ENCODE measurements around the gene SEMA6B. TPM values are rescaled to one million over a fixed set of nuclear protein-coding genes. Genes with fewer than 3 reads are reported as not detected.
"Not testable (repeated sequence)": the region's sequence is repeated elsewhere in the genome, so short reads cannot be mapped to it uniquely, and the experiment has no call there.

Gene SEMA6B
- total and polyA plus RNA-seq, 7 donors, result 2.3 to 11.7 (median 7.1) TPM

DNA sequence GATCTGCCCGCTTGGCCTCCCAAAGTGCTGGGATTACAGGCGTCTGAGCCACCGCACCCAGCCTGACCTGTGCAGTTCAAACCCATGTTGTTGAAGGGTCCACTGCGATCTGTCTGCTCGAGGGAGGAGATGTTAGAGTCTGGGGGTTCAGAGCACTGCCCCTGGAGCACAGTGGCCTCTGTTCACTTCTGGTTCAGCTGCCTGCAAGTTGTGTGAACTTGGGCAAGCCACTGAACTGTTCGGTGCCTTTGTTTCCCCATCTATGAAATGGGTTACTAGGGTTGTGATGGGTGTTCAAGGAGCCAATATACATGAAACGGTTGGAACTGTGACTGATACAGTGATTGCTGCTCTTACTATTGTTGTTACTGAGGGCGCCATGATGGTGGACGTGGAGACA, 26.1 kb downstream of the SEMA6B start:
- peak overlapping the region; percentile 90 for H3K27ac ChIP-seq
- ATAC-seq, result no peak
- TF ChIP-seq, protein P1, sequence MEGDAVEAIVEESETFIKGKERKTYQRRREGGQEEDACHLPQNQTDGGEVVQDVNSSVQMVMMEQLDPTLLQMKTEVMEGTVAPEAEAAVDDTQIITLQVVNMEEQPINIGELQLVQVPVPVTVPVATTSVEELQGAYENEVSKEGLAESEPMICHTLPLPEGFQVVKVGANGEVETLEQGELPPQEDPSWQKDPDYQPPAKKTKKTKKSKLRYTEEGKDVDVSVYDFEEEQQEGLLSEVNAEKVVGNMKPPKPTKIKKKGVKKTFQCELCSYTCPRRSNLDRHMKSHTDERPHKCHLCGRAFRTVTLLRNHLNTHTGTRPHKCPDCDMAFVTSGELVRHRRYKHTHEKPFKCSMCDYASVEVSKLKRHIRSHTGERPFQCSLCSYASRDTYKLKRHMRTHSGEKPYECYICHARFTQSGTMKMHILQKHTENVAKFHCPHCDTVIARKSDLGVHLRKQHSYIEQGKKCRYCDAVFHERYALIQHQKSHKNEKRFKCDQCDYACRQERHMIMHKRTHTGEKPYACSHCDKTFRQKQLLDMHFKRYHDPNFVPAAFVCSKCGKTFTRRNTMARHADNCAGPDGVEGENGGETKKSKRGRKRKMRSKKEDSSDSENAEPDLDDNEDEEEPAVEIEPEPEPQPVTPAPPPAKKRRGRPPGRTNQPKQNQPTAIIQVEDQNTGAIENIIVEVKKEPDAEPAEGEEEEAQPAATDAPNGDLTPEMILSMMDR (IDR thresholded peaks at IDR 0.05), result no peak
- DNase-seq, result no peak
- no peaks in the 10 kb centered on the region for H3K27me3 ChIP-seq (ENCODE audit: insufficient read depth in 3 of 3, low read length in 2 of 3)
- intact Hi-C loops (cut with DNase I), result no loop called here
- WGBS, 3 donors, result 75 to 78% (median 76%) methylated on average over 9 of the region's 9 CpGs
- H3K4me1 ChIP-seq, result peaks cover 38% of the 10 kb centered on the region
- peak overlapping the region; percentile 66 for H3K4me3 ChIP-seq
- peaks cover 0 to 10% of the 10 kb centered on the region in 2 donors for H3K36me3 ChIP-seq (ENCODE audit: insufficient read depth in 1 of 2, low read depth in 1 of 2)
- H3K9me3 ChIP-seq, result no peaks in the 10 kb centered on the region

DNA sequence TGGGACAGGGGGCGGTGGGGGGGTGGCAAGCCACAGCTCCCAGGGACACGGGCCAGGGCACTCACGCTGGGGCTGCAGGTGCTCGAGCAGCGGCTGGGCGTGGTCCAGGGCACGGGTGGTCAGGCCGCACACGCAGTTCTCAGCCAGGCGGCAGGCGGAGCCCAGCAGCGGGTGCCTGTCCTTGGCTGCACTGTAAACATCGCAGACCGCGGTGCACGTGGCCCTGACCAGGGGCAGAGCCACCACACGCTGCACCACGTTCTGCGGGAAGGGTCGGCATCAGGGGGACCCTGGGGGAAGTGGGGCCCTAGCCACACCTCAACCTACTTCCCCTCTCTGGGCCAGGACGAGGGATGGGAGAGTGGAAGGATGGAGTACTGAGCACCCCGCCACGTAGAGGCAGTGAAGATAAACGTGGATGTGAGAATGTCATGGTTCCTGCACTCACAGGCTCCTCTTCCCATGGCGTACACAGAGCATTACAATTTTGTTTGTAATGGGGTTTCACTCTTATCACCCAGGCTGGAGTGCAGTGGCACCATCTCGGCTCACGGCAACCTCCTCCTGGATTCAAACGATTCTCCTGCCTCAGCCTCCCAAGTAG, 27.8 kb downstream of the SEMA6B start:
- peaks cover 0 to 20% of the 10 kb centered on the region in 2 donors for H3K36me3 ChIP-seq (ENCODE audit: insufficient read depth in 1 of 2, low read depth in 1 of 2)
- TF ChIP-seq, protein P1 (IDR thresholded peaks at IDR 0.05), result no peak
- H3K4me3 ChIP-seq, result no peak overlapping the region
- WGBS, 3 donors, result 25 to 35% (median 31%) methylated on average over 21 to 28 of the region's 28 CpGs
- DNase-seq (peak in 1 of 2 donors; percentile 34), ATAC-seq (peak; percentile 3 to 44 (median 18))
- intact Hi-C loops (cut with DNase I), result no loop called here
- no peaks in the 10 kb centered on the region for H3K27me3 ChIP-seq (ENCODE audit: insufficient read depth in 3 of 3, low read length in 2 of 3)
- H3K4me1 ChIP-seq, result peaks cover 23% of the 10 kb centered on the region
- peak overlapping the region; percentile 71 for H3K27ac ChIP-seq
- H3K9me3 ChIP-seq, result no peaks in the 10 kb centered on the region

DNA sequence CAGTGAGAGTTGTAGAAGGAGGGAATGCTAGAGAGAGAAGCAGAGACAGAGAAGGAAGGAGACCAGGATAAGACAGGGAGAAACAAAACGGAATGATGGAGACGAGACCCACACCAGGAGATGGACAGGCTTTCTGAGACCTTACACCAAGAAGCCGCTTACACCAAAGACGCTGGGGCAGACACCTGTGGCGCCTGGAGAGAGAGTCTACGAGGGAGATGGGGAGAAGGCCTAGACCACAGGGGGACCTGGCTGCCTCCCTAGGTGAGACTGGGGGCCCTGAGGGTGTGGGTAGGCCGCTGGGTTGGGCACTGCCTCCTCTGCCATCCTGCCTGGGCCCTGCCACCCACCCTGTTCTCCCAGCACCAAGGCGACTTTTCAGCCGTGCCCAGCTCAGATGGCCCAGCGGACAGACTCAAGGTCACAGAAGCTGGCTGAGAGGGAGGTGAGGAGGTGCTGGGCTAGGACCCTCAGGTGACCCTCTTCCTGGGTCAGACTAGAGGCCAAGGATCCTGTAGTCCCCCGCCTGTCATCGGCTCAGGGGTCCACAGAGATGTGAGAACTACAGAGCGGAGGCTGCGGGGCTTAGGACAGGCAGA, 29.5 kb downstream of the SEMA6B start:
- Histone ChIP-seq H3K4me3 (no peak overlapping the region), H3K9me3 (no peaks in the 10 kb centered on the region), H3K27ac (peak overlapping the region; percentile 14), H3K36me3 (ENCODE audit: insufficient read depth in 1 of 2, low read depth in 1 of 2) (peaks cover 0 to 33% of the 10 kb centered on the region in 2 donors), H3K27me3 (ENCODE audit: insufficient read depth in 3 of 3, low read length in 2 of 3) (no peaks in the 10 kb centered on the region), H3K4me1 (peaks cover 11% of the 10 kb centered on the region)
- 68 to 80% (median 78%) methylated on average over 13 to 14 of the region's 14 CpGs for WGBS, 3 donors
- intact Hi-C loops (cut with DNase I), result loop anchor here in 1 of 2 donors (10.0 kb wide), 1 partner anchor 265 kb away; no protein-coding TSS in a partner anchor
- TF ChIP-seq, protein P1 (IDR thresholded peaks at IDR 0.05), result no peak
- no peak for DNase-seq
- ATAC-seq, result no peak

DNA sequence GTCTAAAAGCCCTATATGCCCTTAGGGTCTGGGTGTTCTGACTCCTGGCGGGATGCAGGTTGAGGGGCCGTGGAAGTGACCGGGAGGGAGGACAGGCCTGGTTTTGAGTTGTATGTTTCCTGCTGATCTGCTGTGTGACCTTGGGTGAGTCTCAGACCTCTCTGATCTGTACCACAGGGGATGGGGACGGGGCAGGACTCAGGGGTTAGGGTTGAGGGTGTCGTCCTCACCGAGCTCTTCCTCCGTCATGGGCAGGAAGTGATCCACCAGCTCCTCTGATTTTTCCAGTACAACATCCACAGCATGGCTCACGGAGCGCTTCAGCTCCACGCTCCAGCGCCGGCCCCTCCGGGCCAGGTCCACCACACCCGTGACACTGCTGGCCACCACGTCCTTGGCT, 30.6 kb downstream of the SEMA6B start:
- H3K9me3 ChIP-seq, result no peaks in the 10 kb centered on the region
- TF ChIP-seq, protein P1 (IDR thresholded peaks at IDR 0.05), result no peak
- WGBS, 3 donors, result 77 to 78% (median 78%) methylated on average over 15 of the region's 15 CpGs
- H3K27ac ChIP-seq, result no peak overlapping the region
- peaks cover 0 to 45% of the 10 kb centered on the region in 2 donors for H3K36me3 ChIP-seq (ENCODE audit: insufficient read depth in 1 of 2, low read depth in 1 of 2)
- no peak for ATAC-seq
- DNase-seq, result no peak
- H3K4me3 ChIP-seq, result no peak overlapping the region
- peaks cover 9% of the 10 kb centered on the region for H3K4me1 ChIP-seq
- intact Hi-C loops (cut with DNase I), result loop anchor here in 1 of 2 donors (10.0 kb wide), 1 partner anchor 264 kb away; no protein-coding TSS in a partner anchor
- H3K27me3 ChIP-seq (ENCODE audit: insufficient read depth in 3 of 3, low read length in 2 of 3), result no peaks in the 10 kb centered on the region

DNA sequence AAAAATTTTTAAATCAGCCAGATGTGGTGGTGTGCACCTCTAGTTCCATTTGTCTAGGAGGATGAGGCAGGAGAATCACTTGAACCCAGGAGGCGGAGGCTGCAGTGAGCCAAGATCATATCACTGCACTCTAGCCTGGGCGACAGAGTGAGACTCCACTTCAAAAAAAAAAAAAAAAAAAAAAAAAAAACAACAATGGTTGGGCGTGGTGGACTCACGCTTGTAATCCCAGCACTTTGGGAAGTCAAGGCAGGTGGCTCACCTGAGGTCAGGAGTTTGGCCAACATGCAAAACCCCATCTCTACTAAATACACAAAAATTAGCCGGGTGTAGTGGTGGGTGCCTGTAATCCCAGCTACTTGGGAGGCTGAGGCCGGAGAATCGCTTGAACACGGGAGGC, 32.1 kb downstream of the SEMA6B start:
- peaks cover 0 to 60% of the 10 kb centered on the region in 2 donors for H3K36me3 ChIP-seq (ENCODE audit: insufficient read depth in 1 of 2, low read depth in 1 of 2)
- not testable (repeated sequence) for H3K27me3 ChIP-seq (ENCODE audit: insufficient read depth in 3 of 3, low read length in 2 of 3); H3K27ac ChIP-seq; H3K4me1 ChIP-seq; H3K9me3 ChIP-seq; ATAC-seq; H3K4me3 ChIP-seq; DNase-seq
- intact Hi-C loops (cut with DNase I), result loop anchor here in 1 of 2 donors (10.0 kb wide), 1 partner anchor 263 kb away; no protein-coding TSS in a partner anchor
- 85 to 93% (median 93%) methylated on average over 8 of the region's 8 CpGs for WGBS, 3 donors

Data from psoas muscle (tissue), 8 donors.